Body of pancreas (tissue), 4 donors: Measurements from ENCODE around the gene TOP1. TPM values are rescaled to one million over a fixed set of nuclear protein-coding genes. Genes with fewer than 3 reads are reported as not detected.

Source experiments
- ATAC-seq: fragments of 150-250 bp; one replicate; pipeline ENCODE4 v1.9.1; 2016
- DNase-seq, 4 donors: peaks; one replicate each; pipeline ENCODE4 v3.0.0-alpha.2; 2019
- H3K27ac ChIP-seq, 4 donors: fragments of 200-600 bp; sonication (generic); 1 replicate in 3 of 4; 2 replicates in 1 of 4; pipeline versions ENCODE4 v1.5.1 to v1.6.1; 2016 to 2019; ENCODE audit warnings: mild to moderate bottlenecking in 1 of 4, mixed read lengths in 1 of 4, moderate library complexity in 1 of 4
- H3K27me3 ChIP-seq, 2 donors: fragments of 200-600 bp; sonication (generic); one replicate each; pipeline ENCODE4 v1.6.0; 2016; ENCODE audit warnings: mild to moderate bottlenecking in 1 of 2
- H3K36me3 ChIP-seq, 2 donors: fragments of 200-600 bp; sonication (generic); replicated peaks in 1 of 2; 2 replicates each; pipeline ENCODE4 v1.5.1; 2016; ENCODE audit warnings: low read depth in 2 of 2; ENCODE audit not compliant: insufficient read depth in 1 of 2
- H3K4me1 ChIP-seq: fragments of 200-600 bp; sonication (generic); one replicate; pipeline ENCODE4 v1.6.0; 2016
- H3K4me3 ChIP-seq, 2 donors: fragments of 200-600 bp; sonication (generic); 1 replicate in 1 of 2; 2 replicates in 1 of 2; pipeline ENCODE4 v1.5.1; 2016 to 2019
- H3K9me3 ChIP-seq, 3 donors: fragments of 200-600 bp; sonication (generic); 1 replicate in 2 of 3; 2 replicates in 1 of 3; pipeline ENCODE4 v1.5.1; 2016
- CTCF ChIP-seq, 7 experiments: fragments of 450-650 bp in 4 of 7; fragments of 200-600 bp in 3 of 7; sonication (generic) in 3 of 7; IDR thresholded peaks; one replicate each; pipeline ENCODE4 v1.5.1; 2016 to 2019; ENCODE audit warnings: antibody characterized with exemption in 7 of 7
- POLR2A ChIP-seq, 3 donors: fragments of 450-650 bp; IDR thresholded peaks; one replicate each; pipeline ENCODE4 v1.6.1; 2016; ENCODE audit warnings: antibody characterized with exemption in 3 of 3, mild to moderate bottlenecking in 2 of 3
- WGBS, 2 donors: methylation state at CpG; one replicate each; pipeline ENCODE4 v1.1.5; 2017; 5-methylcytosine and 5-hydroxymethylcytosine counted together
- intact Hi-C: fragments of 100-400 bp; cut with DNase I; formaldehyde crosslinking; loops from one replicate; pipeline ENCODE4 v1.15.1; 2023
- total RNA-seq, 2 donors: library from RNA; depleted of rRNA; stranded (reverse); fragments of >200 nt; gene quantifications; one replicate each; pipeline ENCODE4 v1.1.0, GENCODE V29; 2016

The TOP1 gene
- total RNA-seq, 2 donors from 2014 or later: 12.2 to 18.5 TPM

GRCh38 chr20:41037179-41037578, 8.6 kb downstream of the TOP1 start:
- H3K4me1 ChIP-seq: peaks cover 35% of the 10 kb centered on the region
- 55 to 57% methylated on average over 2 of the region's 2 CpGs for WGBS, 2 donors
- H3K27ac ChIP-seq: no peak overlapping the region
- H3K4me3 ChIP-seq: no peak overlapping the region
- no peaks in the 10 kb centered on the region for H3K27me3 ChIP-seq
- no peak for TF ChIP-seq CTCF (IDR thresholded peaks at IDR 0.05)
- TF ChIP-seq POLR2A (IDR thresholded peaks at IDR 0.05): no peak
- no peaks in the 10 kb centered on the region for H3K9me3 ChIP-seq
- DNase-seq: no peak
- intact Hi-C loops: no loop called here
- no peaks in the 10 kb centered on the region for H3K36me3 ChIP-seq
- ATAC-seq: no peak

GRCh38 chr20:41038149-41038877, 9.7 kb downstream of the TOP1 start:
- 87 to 88% methylated on average over 4 of the region's 4 CpGs for WGBS, 2 donors
- Histone ChIP-seq H3K9me3 (no peaks in the 10 kb centered on the region), H3K4me3 (no peak overlapping the region), H3K27me3 (no peaks in the 10 kb centered on the region), H3K4me1 (peaks cover 26% of the 10 kb centered on the region), H3K27ac (peak overlapping the region in 2 of 4 donors; percentile 22 to 66), H3K36me3 (no peaks in the 10 kb centered on the region)
- DNase-seq: no peak
- TF ChIP-seq CTCF (IDR thresholded peaks at IDR 0.05) (no peak), POLR2A (IDR thresholded peaks at IDR 0.05) (no peak)
- ATAC-seq: no peak
- intact Hi-C loops: no loop called here

GRCh38 chr20:41038878-41039404, 10.3 kb downstream of the TOP1 start:
- intact Hi-C loops: no loop called here
- peaks cover 21% of the 10 kb centered on the region for H3K4me1 ChIP-seq
- no peaks in the 10 kb centered on the region for H3K27me3 ChIP-seq
- ATAC-seq (no peak), DNase-seq (no peak)
- H3K9me3 ChIP-seq: no peaks in the 10 kb centered on the region
- H3K36me3 ChIP-seq: no peaks in the 10 kb centered on the region
- WGBS, 2 donors: 74% methylated on average over 7 of the region's 7 CpGs
- no peak for TF ChIP-seq POLR2A (IDR thresholded peaks at IDR 0.05)
- no peak for TF ChIP-seq CTCF (IDR thresholded peaks at IDR 0.05)
- H3K4me3 ChIP-seq: no peak overlapping the region
- peak overlapping the region in 2 of 4 donors; percentile 31 to 66 for H3K27ac ChIP-seq

- no peaks in the 10 kb centered on the region for H3K27me3 ChIP-seq
- TF ChIP-seq CTCF (IDR thresholded peaks at IDR 0.05) (no peak), POLR2A (IDR thresholded peaks at IDR 0.05) (no peak)
- 70 to 93% methylated on average over 1 of the region's 1 CpG for WGBS, 2 donors
These were observed 12.2 kb downstream of the TOP1 start for GRCh38 chr20:41040855-41041254.

GRCh38 chr20:41041693-41042092, 13.1 kb downstream of the TOP1 start:
- no peak for TF ChIP-seq CTCF (IDR thresholded peaks at IDR 0.05)
- TF ChIP-seq POLR2A (IDR thresholded peaks at IDR 0.05): no peak
- no peak overlapping the region for H3K27ac ChIP-seq
- no peaks in the 10 kb centered on the region for H3K36me3 ChIP-seq
- ATAC-seq (no peak), DNase-seq (no peak)
- WGBS, 2 donors: 92 to 96% methylated on average over 4 of the region's 4 CpGs
- no peaks in the 10 kb centered on the region for H3K9me3 ChIP-seq
- intact Hi-C loops: no loop called here
- H3K27me3 ChIP-seq: no peaks in the 10 kb centered on the region
- no peak overlapping the region for H3K4me3 ChIP-seq
- H3K4me1 ChIP-seq: peaks cover 34% of the 10 kb centered on the region

More at GRCh38 chr20:41040855-41041254, 12.2 kb downstream of the TOP1 start:
- Histone ChIP-seq H3K4me3 (no peak overlapping the region), H3K27ac (no peak overlapping the region), H3K9me3 (no peaks in the 10 kb centered on the region), H3K36me3 (no peaks in the 10 kb centered on the region), H3K4me1 (peaks cover 26% of the 10 kb centered on the region)
- DNase-seq: no peak
- ATAC-seq: no peak
- intact Hi-C loops: no loop called here
